ACHN (cell line): Measurements from ENCODE around the gene PPP4C.
A peak's percentile ranks its signal among the peaks of the same experiment; 100 is the strongest.
"Not testable (repeated sequence)": the region's sequence is repeated elsewhere in the genome, so short reads cannot be mapped to it uniquely, and the experiment has no call there.

Experiments
- DNase-seq: peaks from one replicate; pipeline ENCODE4 v3.0.0-alpha.2; 2015
- in situ Hi-C: cut with HindIII; loops from 2 replicates; pipeline ENCODE4 v1.10.0; 2017; ENCODE audit warnings: low sequenced_read_pairs, low pct_ligation_motif_present, low pct_unique_long_range_greater_than_20kb

The PPP4C gene

GRCh38 chr16:30075503-30076275, at the start of gene PPP4C:
Gene PPP4C (plus strand): TSS chr16:30075994. CDS start chr16:30076378, 384 bp downstream.
- in situ Hi-C loops: no loop called here
- peak; percentile 96 for DNase-seq

- no peak for DNase-seq
- in situ Hi-C loops: no loop called here
Observed at GRCh38 chr16:30026449-30026848, 49.3 kb upstream of the PPP4C start.

GRCh38 chr16:30027588-30028437, 48.0 kb upstream of the PPP4C start:
- in situ Hi-C loops: no loop called here
- DNase-seq: no peak

GRCh38 chr16:30028438-30029076, 47.2 kb upstream of the PPP4C start:
- peak; percentile 42 for DNase-seq
- in situ Hi-C loops: no loop called here

GRCh38 chr16:30030011-30030685, 45.6 kb upstream of the PPP4C start:
- in situ Hi-C loops: no loop called here
- no peak for DNase-seq

GRCh38 chr16:30030841-30031413, 44.9 kb upstream of the PPP4C start, which contains the start of gene TLCD3B:
Gene TLCD3B (minus strand): TSS chr16:30031271. CDS start chr16:30030527, 744 bp downstream.
- in situ Hi-C loops: no loop called here
- DNase-seq: no peak

GRCh38 chr16:30031477-30031918, 44.3 kb upstream of the PPP4C start:
- in situ Hi-C loops: no loop called here
- DNase-seq: no peak

- peak; percentile 78 for DNase-seq
Observed at GRCh38 chr16:30032083-30032819, 43.5 kb upstream of the PPP4C start.

GRCh38 chr16:30033270-30033669, 42.5 kb upstream of the PPP4C start:
- in situ Hi-C loops: no loop called here
- DNase-seq: no peak

More at GRCh38 chr16:30032083-30032819, 43.5 kb upstream of the PPP4C start:
- in situ Hi-C loops: no loop called here

- DNase-seq: no peak
- in situ Hi-C loops: no loop called here
Observed at GRCh38 chr16:30040221-30040620, 35.6 kb upstream of the PPP4C start.

GRCh38 chr16:30040690-30041089, 35.1 kb upstream of the PPP4C start:
- DNase-seq, in situ Hi-C loops: not testable (repeated sequence)

GRCh38 chr16:30041841-30042240, 34.0 kb upstream of the PPP4C start:
- in situ Hi-C loops: no loop called here
- peak; percentile 51 for DNase-seq

- in situ Hi-C loops: no loop called here
- no peak for DNase-seq
Observed at GRCh38 chr16:30046178-30046577, 29.6 kb upstream of the PPP4C start.

GRCh38 chr16:30046588-30046987, 29.2 kb upstream of the PPP4C start:
- DNase-seq: no peak
- in situ Hi-C loops: no loop called here

- no peak for DNase-seq
- in situ Hi-C loops: no loop called here
Observed at GRCh38 chr16:30049871-30050270, 25.9 kb upstream of the PPP4C start.

GRCh38 chr16:30051518-30051917, 24.3 kb upstream of the PPP4C start:
- no peak for DNase-seq
- in situ Hi-C loops: no loop called here

- in situ Hi-C loops: no loop called here
- DNase-seq: peak; percentile 94
Observed at GRCh38 chr16:30052671-30053372, 23.0 kb upstream of the PPP4C start.
